B cell (primary cell): ENCODE measurements around the gene LTBP3.

Source experiments
- CTCF ChIP-seq: fragments of 200-600 bp; IDR thresholded peaks from one replicate; pipeline ENCODE4 v1.8.0; 2022; ENCODE audit warnings: antibody characterized with exemption, mild to moderate bottlenecking
- EZH2 ChIP-seq: IDR thresholded peaks from 2 replicates; pipeline ENCODE4 v1.6.1; 2012; ENCODE audit warnings: borderline replicate concordance, low read depth, mild to moderate bottlenecking, moderate library complexity, low read length; ENCODE audit not compliant: insufficient read depth, poor library complexity, severe bottlenecking

- no peak for TF ChIP-seq CTCF
- TF ChIP-seq EZH2, result no peak
These were observed 38.4 kb upstream of the LTBP3 start for GRCh38 chr11:65596520-65596919.
